A549 (cell line): ENCODE results near the gene AGBL4. TPM values are rescaled to one million over a fixed set of nuclear protein-coding genes. Genes with fewer than 3 reads are reported as not detected.

ENCODE experiments used
- ATAC-seq, 2 experiments: fragments of 200-7000 bp in 1 of 2; fragments of >200 bp in 1 of 2; cut with Nextera tagmentation in 1 of 2; cut with Tn5 transposase in 1 of 2; 3 replicates each; pipeline versions ENCODE4 v1.8.0 to v1.9.1; 2018 to 2020; ENCODE audit warnings: mild to moderate bottlenecking in 1 of 2, moderate library complexity in 1 of 2
- CTCF ChIA-PET: fragments of 300-600 bp; sonication (Branson Sonifier 250); formaldehyde crosslinking; extraction: SDS; loops from one replicate; lab custom pipeline; 2021; ENCODE audit warnings: antibody characterized with exemption, inconsistent platforms; lab: Yijun Ruan, JAX
- POLR2A ChIA-PET: fragments of 350-600 bp; formaldehyde crosslinking; extraction: SDS; loops from one replicate; lab custom pipeline; 2021; ENCODE audit warnings: antibody characterized with exemption, inconsistent platforms; lab: Yijun Ruan, JAX
- DNase-seq, 2 experiments: peaks; one replicate each; pipeline versions ENCODE4 v3.0.0 to v3.0.0-alpha.2; 2011 to 2016; ENCODE audit warnings: low read depth in 1 of 2, low spot score in 1 of 2
- FAIRE-seq: peaks from 2 replicates; lab custom pipeline; 2011; peaks lifted over from hg19 to GRCh38; lab: Jason Lieb, UNC
- H3K27ac ChIP-seq, 2 experiments: fragments of >200 bp; sonication (Bioruptor Twin); formaldehyde crosslinking; 3 replicates each; pipeline ENCODE4 v1.5.1; 2016 to 2017
- H3K4me1 ChIP-seq: fragments of >200 bp; sonication (Bioruptor Twin); formaldehyde crosslinking; 3 replicates; pipeline ENCODE4 v1.6.1; 2016
- H3K4me2 ChIP-seq: fragments of >200 bp; sonication (Bioruptor Twin); formaldehyde crosslinking; 3 replicates; pipeline ENCODE4 v1.6.1; 2016
- H3K4me3 ChIP-seq: fragments of >200 bp; sonication (Bioruptor Twin); formaldehyde crosslinking; 3 replicates; pipeline ENCODE4 v1.5.1; 2016
- H3K9me3 ChIP-seq: fragments of >200 bp; sonication (Bioruptor Twin); formaldehyde crosslinking; 3 replicates; pipeline ENCODE4 v1.6.1; 2016
- ATOH8 ChIP-seq: fragments of 250-450 bp; sonication (Bioruptor Pico); IDR thresholded peaks from 2 replicates; pipeline ENCODE4 v1.5.0; 2020; ENCODE audit warnings: low read depth, mild to moderate bottlenecking, moderate library complexity
- BCL3 ChIP-seq: fragments of >200 bp; sonication (Bioruptor Twin); formaldehyde crosslinking; IDR thresholded peaks from 3 replicates; pipeline ENCODE4 v1.6.1; 2016
- CBX2 ChIP-seq: fragments of 200-600 bp; sonication (generic); IDR thresholded peaks from 2 replicates; pipeline ENCODE4 v1.6.1; 2016; ENCODE audit warnings: low read depth, mild to moderate bottlenecking, borderline replicate concordance
- EHF ChIP-seq: fragments of 250-450 bp; sonication (Bioruptor Pico); IDR thresholded peaks from 2 replicates; pipeline ENCODE4 v1.5.0; 2020; ENCODE audit warnings: mild to moderate bottlenecking
- EHMT2 ChIP-seq: fragments of 200-600 bp; sonication (generic); IDR thresholded peaks from 2 replicates; pipeline ENCODE4 v1.6.1; 2016; ENCODE audit warnings: antibody characterized with exemption, low read depth, mild to moderate bottlenecking, moderate library complexity
- EP300 ChIP-seq, 2 experiments: fragments of >200 bp; sonication (Bioruptor Twin); formaldehyde crosslinking; IDR thresholded peaks; 2 replicates in 1 of 2; 3 replicates in 1 of 2; pipeline ENCODE4 v1.6.1; 2016 to 2017
- FOSL2 ChIP-seq, 2 experiments: fragments of 450-650 bp in 1 of 2; fragments of >200 bp in 1 of 2; sonication (Bioruptor Twin) in 1 of 2; formaldehyde crosslinking; IDR thresholded peaks; 2 replicates each; pipeline versions ENCODE4 v1.5.0 to v1.6.1; 2016 to 2020; ENCODE audit warnings: mild to moderate bottlenecking in 1 of 2, moderate library complexity in 1 of 2
- FOXS1 ChIP-seq: fragments of 250-450 bp; sonication (Bioruptor Pico); IDR thresholded peaks from 2 replicates; pipeline ENCODE4 v1.5.0; 2020; ENCODE audit warnings: mild to moderate bottlenecking, moderate library complexity
- GATA3 ChIP-seq: IDR thresholded peaks from 2 replicates; pipeline ENCODE4 v1.6.1; 2012; ENCODE audit warnings: borderline replicate concordance
- JUNB ChIP-seq: fragments of >200 bp; sonication (Bioruptor Twin); formaldehyde crosslinking; IDR thresholded peaks from 2 replicates; pipeline ENCODE4 v1.6.1; 2016
- MAFK ChIP-seq: fragments of 450-650 bp; IDR thresholded peaks from 2 replicates; pipeline ENCODE4 v1.6.1; 2014; ENCODE audit not compliant: partially characterized antibody
- MAX ChIP-seq: IDR thresholded peaks from 2 replicates; pipeline ENCODE4 v1.6.1; 2012
- MAZ ChIP-seq: fragments of 150-350 bp; IDR thresholded peaks from 2 replicates; pipeline ENCODE4 v1.6.1; 2014; ENCODE audit warnings: antibody characterized with exemption, low read depth, low read length, borderline replicate concordance
- PHF8 ChIP-seq: fragments of 200-600 bp; sonication (generic); IDR thresholded peaks from 2 replicates; pipeline ENCODE4 v1.6.1; 2016; ENCODE audit warnings: low read depth, mild to moderate bottlenecking, antibody characterized with exemption, moderate library complexity, borderline replicate concordance
- RAD21 ChIP-seq, 2 experiments: fragments of >200 bp in 1 of 2; sonication (Bioruptor Twin) in 1 of 2; formaldehyde crosslinking in 1 of 2; IDR thresholded peaks in 1 of 2; conservative IDR thresholded peaks in 1 of 2; 2 replicates in 1 of 2; 3 replicates in 1 of 2; pipeline ENCODE4 v1.6.1; 2012 to 2018; ENCODE audit warnings: inconsistent platforms in 1 of 2
- REST ChIP-seq: fragments of 200-600 bp; sonication (generic); IDR thresholded peaks from 2 replicates; pipeline ENCODE4 v1.6.1; 2016; ENCODE audit warnings: antibody characterized with exemption, mild to moderate bottlenecking, moderate library complexity
- SMC3 ChIP-seq: fragments of >200 bp; sonication (Bioruptor Twin); formaldehyde crosslinking; IDR thresholded peaks from 3 replicates; pipeline ENCODE4 v1.6.1; 2018; ENCODE audit warnings: inconsistent platforms
- SREBF2 ChIP-seq: fragments of 450-650 bp; IDR thresholded peaks from 2 replicates; pipeline ENCODE4 v1.6.1; 2014; ENCODE audit warnings: mild to moderate bottlenecking, moderate library complexity
- ZC3H11A ChIP-seq: fragments of 450-650 bp; IDR thresholded peaks from 2 replicates; pipeline ENCODE4 v1.6.1; 2014; ENCODE audit warnings: antibody characterized with exemption, mild to moderate bottlenecking
- ZFP36 ChIP-seq: fragments of 450-650 bp; IDR thresholded peaks from 2 replicates; pipeline ENCODE4 v1.6.1; 2014; ENCODE audit warnings: borderline replicate concordance; ENCODE audit not compliant: partially characterized antibody
- WGBS: methylation state at CpG from one replicate; pipeline ENCODE4 v1.1.6; 2017; ENCODE audit errors: missing lambda C conversion rate; 5-methylcytosine and 5-hydroxymethylcytosine counted together
- polyA plus RNA-seq, 4 experiments: library from polyadenylated mRNA; depleted of rRNA in 3 of 4; stranded (reverse); fragments of >200 nt; fragmentation: RNase III in 1 of 4; extraction: RNeasy Plus Mini Kit Qiagen cat#74134 plus additional on column Dnase treatment in 1 of 4; gene quantifications; 2 replicates in 3 of 4; 3 replicates in 1 of 4; pipeline ENCODE4 v1.2.3, GENCODE V29; 2011 to 2017

The AGBL4 gene
- polyA plus RNA-seq, 2 of the 4 experiments (the other 2 are of a cell fraction) = not detected

GRCh38 chr1:48931506-48932192 is 1092.1 kb downstream of the AGBL4 start:
- no peak for TF ChIP-seq BCL3
- TF ChIP-seq EHMT2 = no peak
- TF ChIP-seq MAX = peak; percentile 49; the same call in 1 of the 2 replicates
- peak in 1 of 2 experiments; percentile 14; a peak in 2 of 5 replicates for TF ChIP-seq RAD21 (conservative IDR thresholded peaks at IDR 0.05 in 1 of 2, IDR thresholded peaks at IDR 0.05 in 1 of 2)
- TF ChIP-seq JUNB = peak; percentile 56
- 0 out of 5 replicates have a peak, but pooled peaks have one; percentile 9 to 35 for TF ChIP-seq EP300 (IDR thresholded peaks at IDR 0.05)
- no peak for TF ChIP-seq FOSL2 (IDR thresholded peaks at IDR 0.05)
- peak; percentile 53 for TF ChIP-seq FOSL2 (CRISPR knock-in tag; IDR thresholded peaks at IDR 0.05)
- TF ChIP-seq GATA3 = peak; percentile 67
- Histone ChIP-seq H3K4me1 (peaks cover 28% of the 10 kb centered on the region), H3K9me3 (no peaks in the 10 kb centered on the region), H3K4me2 (peak overlapping the region; percentile 77), H3K4me3 (no peak overlapping the region), H3K27ac (peak overlapping the region; percentile 77 to 78)
- ChIA-PET CTCF (no interaction called here), POLR2A (no interaction called here)
- ATAC-seq (peak; percentile 80 to 94), FAIRE-seq (no peak), DNase-seq (peak in 1 of 2 experiments; percentile 77)
- WGBS = 2% methylated on average over 7 of the region's 7 CpGs

GRCh38 chr1:48930011-48930410 is 1093.7 kb downstream of the AGBL4 start:
- no peak for TF ChIP-seq CBX2
- no peak for TF ChIP-seq ZFP36
- no peak for TF ChIP-seq ATOH8 (CRISPR knock-in tag)
- no peak for TF ChIP-seq FOXS1 (CRISPR knock-in tag)
- Histone ChIP-seq H3K4me3 (no peak overlapping the region), H3K27ac (peak overlapping the region; percentile 14 to 39; a peak in 2 of 6 replicates), H3K4me2 (no peak overlapping the region), H3K4me1 (peaks cover 20% of the 10 kb centered on the region), H3K9me3 (no peaks in the 10 kb centered on the region)
- ChIA-PET POLR2A (no interaction called here), CTCF (no interaction called here)
- WGBS = 72% methylated on average over 4 of the region's 4 CpGs
- ATAC-seq = no peak
- DNase-seq = no peak
- no peak for FAIRE-seq

- no peak overlapping the region for H3K27ac ChIP-seq
- no peak overlapping the region for H3K4me2 ChIP-seq
- ATAC-seq = no peak
- CTCF ChIA-PET = interaction anchor here (1.0 kb wide), 1 partner anchor 10 kb away, joined by 3 read pairs; no protein-coding TSS in a partner anchor
- H3K9me3 ChIP-seq = no peaks in the 10 kb centered on the region
- H3K4me3 ChIP-seq = no peak overlapping the region
- TF ChIP-seq MAZ (no peak), ZC3H11A (peak; percentile 57)
- TF ChIP-seq, all 56 proteins: peak for 1
- no peak for FAIRE-seq
- H3K4me1 ChIP-seq = no peaks in the 10 kb centered on the region
- no peak for DNase-seq
- POLR2A ChIA-PET = no interaction called here
These were observed 1099.7 kb downstream of the AGBL4 start for GRCh38 chr1:48924099-48924498.

GRCh38 chr1:48923116-48923515 is 1100.6 kb downstream of the AGBL4 start:
- no peak overlapping the region for H3K27ac ChIP-seq
- FAIRE-seq (no peak), ATAC-seq (no peak), DNase-seq (no peak)
- 30% methylated on average over 1 of the region's 1 CpG for whole genome bisulfite sequencing
- ChIA-PET CTCF (no interaction called here), POLR2A (no interaction called here)
- H3K4me2 ChIP-seq = no peak overlapping the region
- peaks cover 5% of the 10 kb centered on the region; the same call in 1 of the 3 replicates for H3K4me1 ChIP-seq
- peaks cover 4% of the 10 kb centered on the region; the same call in 1 of the 3 replicates for H3K9me3 ChIP-seq
- H3K4me3 ChIP-seq = no peak overlapping the region
- no peak for TF ChIP-seq MAX
- no peak for TF ChIP-seq EHF (CRISPR knock-in tag)
- no peak for TF ChIP-seq EP300 (IDR thresholded peaks at IDR 0.05)
- TF ChIP-seq FOSL2 (IDR thresholded peaks at IDR 0.05) = no peak
- TF ChIP-seq FOSL2 (CRISPR knock-in tag; IDR thresholded peaks at IDR 0.05) = no peak
- no peak for TF ChIP-seq REST
- TF ChIP-seq SREBF2 = no peak
- no peak for TF ChIP-seq SMC3
- TF ChIP-seq MAFK = no peak
- no peak for TF ChIP-seq FOXS1 (CRISPR knock-in tag)
- no peak for TF ChIP-seq PHF8
